Measurements from ENCODE around the gene RHOBTB1.
"Not testable (repeated sequence)": the region's sequence is repeated elsewhere in the genome, so short reads cannot be mapped to it uniquely, and the experiment has no call there.

The RHOBTB1 gene

DNA sequence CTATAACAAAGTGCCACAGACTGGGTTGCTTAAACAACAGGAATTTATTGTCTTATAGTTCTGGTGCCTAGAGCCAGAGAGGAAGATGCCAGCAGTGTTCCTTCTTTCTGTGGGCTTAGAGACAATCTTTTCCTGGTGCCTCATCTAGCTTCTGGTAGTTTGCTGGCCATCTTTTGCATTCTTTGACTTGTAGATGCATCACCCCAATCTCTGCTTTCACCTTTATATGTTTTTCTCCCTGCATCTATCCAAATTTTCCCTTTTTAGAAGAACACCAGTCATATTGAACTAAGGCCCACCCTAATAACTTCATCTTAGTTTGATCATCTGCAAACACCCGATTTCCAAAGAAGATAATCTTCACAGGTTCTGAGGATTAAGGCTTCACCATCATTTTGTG lies 98.9 kb downstream of the RHOBTB1 start:
- no peak overlapping the region for H3K4me3 ChIP-seq (replicated peaks; ENCODE audit: low read depth, low read length)
- DNase-seq (ENCODE audit: extremely low read depth, low read depth): no peak
- TF ChIP-seq, protein P1, sequence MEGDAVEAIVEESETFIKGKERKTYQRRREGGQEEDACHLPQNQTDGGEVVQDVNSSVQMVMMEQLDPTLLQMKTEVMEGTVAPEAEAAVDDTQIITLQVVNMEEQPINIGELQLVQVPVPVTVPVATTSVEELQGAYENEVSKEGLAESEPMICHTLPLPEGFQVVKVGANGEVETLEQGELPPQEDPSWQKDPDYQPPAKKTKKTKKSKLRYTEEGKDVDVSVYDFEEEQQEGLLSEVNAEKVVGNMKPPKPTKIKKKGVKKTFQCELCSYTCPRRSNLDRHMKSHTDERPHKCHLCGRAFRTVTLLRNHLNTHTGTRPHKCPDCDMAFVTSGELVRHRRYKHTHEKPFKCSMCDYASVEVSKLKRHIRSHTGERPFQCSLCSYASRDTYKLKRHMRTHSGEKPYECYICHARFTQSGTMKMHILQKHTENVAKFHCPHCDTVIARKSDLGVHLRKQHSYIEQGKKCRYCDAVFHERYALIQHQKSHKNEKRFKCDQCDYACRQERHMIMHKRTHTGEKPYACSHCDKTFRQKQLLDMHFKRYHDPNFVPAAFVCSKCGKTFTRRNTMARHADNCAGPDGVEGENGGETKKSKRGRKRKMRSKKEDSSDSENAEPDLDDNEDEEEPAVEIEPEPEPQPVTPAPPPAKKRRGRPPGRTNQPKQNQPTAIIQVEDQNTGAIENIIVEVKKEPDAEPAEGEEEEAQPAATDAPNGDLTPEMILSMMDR (IDR thresholded peaks at IDR 0.05; ENCODE audit: low read depth, low read length, missing control alignments): no peak

DNA sequence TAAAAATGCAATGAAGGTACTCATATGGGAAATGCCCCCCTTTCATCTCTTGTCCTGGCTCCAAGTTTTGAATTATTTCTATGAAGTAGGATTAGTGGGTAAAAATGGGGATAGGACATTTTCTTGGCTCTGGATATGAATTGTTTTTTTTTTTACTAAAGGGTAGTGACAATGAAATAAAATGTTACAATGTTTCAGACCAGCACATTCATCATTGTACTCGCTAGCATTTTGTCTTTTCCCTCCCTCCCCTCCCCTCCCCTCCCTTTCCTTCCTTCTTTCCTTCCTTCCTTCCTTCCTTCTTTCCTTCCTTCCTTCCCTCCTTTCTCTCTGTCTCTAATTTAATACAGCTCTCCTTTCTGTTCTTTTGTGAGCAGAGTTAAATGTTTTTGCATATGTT lies 101.3 kb downstream of the RHOBTB1 start:
- H3K4me3 ChIP-seq (replicated peaks; ENCODE audit: low read depth, low read length): no peak overlapping the region
- no peak for DNase-seq (ENCODE audit: extremely low read depth, low read depth)
- TF ChIP-seq, protein P1 (IDR thresholded peaks at IDR 0.05; ENCODE audit: low read depth, low read length, missing control alignments): no peak

DNA sequence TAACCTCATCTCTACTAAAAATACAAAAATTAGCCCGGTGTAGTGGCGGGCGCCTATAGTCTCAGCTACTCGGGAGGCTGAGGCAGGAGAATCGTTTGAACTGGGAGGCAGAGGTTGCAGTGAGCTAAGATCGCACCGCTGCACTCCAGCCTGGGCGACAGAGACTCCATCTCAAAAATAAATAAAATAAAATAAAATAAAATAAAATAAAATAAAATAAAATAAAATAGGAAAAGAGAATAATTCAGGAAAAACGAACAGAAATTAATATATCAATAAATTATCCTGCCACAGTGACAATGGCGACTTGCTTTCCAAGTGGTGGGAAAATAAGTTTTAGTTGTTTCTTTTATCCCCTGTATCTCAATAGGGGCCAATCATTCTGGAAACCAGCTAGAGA lies 102.8 kb downstream of the RHOBTB1 start:
- not testable (repeated sequence) for DNase-seq (ENCODE audit: extremely low read depth, low read depth); H3K4me3 ChIP-seq (replicated peaks; ENCODE audit: low read depth, low read length)

DNA sequence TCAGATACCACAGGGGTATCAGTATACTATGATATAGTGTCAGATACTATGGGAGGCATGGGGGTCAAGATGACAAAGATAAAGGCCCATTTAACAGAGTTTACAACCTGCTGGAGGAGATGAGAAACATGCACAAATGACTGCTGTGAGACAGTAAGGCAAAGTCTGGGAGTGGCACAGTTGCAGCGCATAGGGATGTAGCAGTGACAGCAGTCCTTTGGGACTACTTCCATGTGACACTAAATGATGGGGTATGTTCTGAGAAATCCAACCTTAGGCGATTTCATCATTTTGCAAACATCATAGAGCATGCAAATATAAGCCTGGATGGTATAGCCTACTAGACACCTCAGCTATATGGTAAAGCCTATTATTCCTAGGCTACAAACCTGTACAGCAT lies 108.9 kb downstream of the RHOBTB1 start:
- DNase-seq (ENCODE audit: extremely low read depth, low read depth): no peak
- H3K4me3 ChIP-seq (replicated peaks; ENCODE audit: low read depth, low read length): no peak overlapping the region
- TF ChIP-seq, protein P1 (IDR thresholded peaks at IDR 0.05; ENCODE audit: low read depth, low read length, missing control alignments): no peak

DNA sequence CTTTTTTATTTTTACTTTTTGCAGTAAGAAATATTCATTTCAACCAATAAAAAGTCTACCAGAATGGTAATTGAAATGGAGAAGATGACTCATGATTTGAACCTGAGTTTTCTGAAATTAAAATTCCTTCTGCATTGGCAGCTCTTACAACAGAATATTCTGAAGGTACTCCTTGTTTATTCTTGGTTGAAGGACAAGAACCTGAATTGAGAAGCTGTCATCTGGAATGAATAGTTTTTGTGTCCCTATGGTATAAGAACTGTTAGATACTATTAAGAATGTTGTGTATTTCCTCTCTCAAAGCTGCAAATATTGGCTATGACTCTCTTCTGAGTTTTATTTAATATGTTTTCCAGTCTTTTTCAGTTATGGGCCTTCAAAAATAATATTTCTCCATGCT lies 109.6 kb downstream of the RHOBTB1 start:
- H3K4me3 ChIP-seq (replicated peaks; ENCODE audit: low read depth, low read length): no peak overlapping the region
- TF ChIP-seq, protein P1 (IDR thresholded peaks at IDR 0.05; ENCODE audit: low read depth, low read length, missing control alignments): no peak
- DNase-seq (ENCODE audit: extremely low read depth, low read depth): no peak

DNA sequence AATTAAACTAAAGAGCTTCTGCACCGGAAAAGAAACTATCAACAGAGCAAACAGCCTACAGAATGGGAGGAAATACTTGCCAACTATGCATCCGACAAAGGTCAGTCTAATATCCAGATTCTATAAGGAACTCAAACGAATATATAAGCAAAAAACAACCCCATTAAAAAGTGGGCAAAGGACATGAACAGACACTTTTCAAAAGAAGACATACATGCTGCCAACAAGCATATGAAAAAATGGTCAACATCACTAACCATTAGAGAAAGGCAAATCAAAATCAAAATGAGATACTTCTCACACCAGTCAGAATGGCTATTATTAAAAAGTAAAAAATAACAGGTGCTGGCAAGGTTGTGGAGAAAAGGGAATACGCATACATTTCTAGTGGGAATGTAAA lies 111.8 kb downstream of the RHOBTB1 start:
- not testable (repeated sequence) for DNase-seq (ENCODE audit: extremely low read depth, low read depth); H3K4me3 ChIP-seq (replicated peaks; ENCODE audit: low read depth, low read length)

DNA sequence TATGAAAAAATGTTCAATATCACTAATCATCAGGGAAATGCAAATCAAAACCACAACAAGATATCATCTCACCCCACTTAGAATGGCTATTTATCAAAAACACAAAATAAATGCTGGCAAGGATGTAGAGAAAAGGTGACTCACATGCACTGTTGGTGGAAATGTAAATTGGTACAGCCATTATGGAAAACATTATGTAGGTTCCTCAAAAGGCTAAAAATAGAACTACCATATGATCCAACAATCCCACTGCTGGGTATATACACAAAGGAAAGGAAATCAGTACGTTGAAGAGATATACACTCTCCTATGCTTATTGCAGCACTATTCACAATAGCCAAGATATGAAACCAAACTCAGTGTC lies 115.5 kb downstream of the RHOBTB1 start:
- TF ChIP-seq, protein P1 (IDR thresholded peaks at IDR 0.05; ENCODE audit: low read depth, low read length, missing control alignments): no peak
- DNase-seq (ENCODE audit: extremely low read depth, low read depth): no peak
- no peak overlapping the region for H3K4me3 ChIP-seq (replicated peaks; ENCODE audit: low read depth, low read length)

DNA sequence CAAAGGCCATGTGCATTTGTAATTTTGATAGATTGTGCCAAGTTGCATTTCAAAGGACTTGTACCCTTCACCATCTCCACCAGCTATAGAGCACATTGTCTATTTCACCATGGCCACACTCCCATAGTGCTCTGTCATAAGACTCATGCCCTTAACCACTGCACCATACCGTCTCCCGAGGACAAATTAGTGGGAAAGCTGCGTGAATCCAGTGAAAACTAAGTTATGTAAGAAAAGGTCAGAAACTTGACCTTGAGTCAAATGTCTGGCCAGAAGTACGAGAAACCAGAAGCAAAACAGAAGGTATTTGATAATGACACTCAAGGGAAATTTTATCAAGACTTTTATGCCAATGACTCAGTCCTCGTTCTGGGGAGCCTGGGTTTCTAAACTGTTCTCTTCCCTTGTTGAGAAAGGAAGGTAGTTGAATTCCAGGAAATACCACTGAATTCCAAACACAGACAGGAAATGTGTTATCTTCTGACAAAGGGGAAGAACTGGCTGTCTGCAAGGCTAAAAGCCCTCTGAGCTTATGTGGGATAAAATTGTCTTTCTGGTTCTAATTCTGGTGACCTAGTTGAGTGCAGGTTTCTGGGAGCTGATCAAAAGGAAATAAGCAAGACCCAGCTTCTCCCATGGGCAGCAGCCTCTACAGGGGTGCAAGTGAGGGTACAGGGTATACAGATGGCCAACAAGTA lies 116.0 kb downstream of the RHOBTB1 start:
- TF ChIP-seq, protein P1 (IDR thresholded peaks at IDR 0.05; ENCODE audit: low read depth, low read length, missing control alignments): no peak
- no peak for DNase-seq (ENCODE audit: extremely low read depth, low read depth)
- no peak overlapping the region for H3K4me3 ChIP-seq (replicated peaks; ENCODE audit: low read depth, low read length)

Data from HFF-Myc (cell line).